ENCODE results near the gene RBMS3.

The RBMS3 gene

DNA sequence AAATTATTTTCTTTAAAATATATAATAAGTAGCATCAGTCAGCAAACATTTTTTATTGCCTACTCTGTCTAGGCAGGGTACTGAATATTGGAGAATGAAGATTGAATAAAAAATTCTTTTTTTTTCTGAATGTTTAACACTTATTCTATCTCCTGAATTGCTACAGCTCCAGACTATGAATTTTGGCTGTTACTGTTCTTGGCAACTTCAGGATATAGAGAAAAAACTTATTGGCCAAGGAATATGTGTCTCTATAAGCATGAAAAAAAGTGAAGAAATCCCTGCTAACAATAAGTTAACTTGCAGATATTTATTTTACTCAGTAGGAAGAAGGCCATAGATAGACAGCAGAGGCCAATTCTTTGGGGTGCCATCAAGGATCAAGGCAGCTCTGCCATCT lies 309.6 kb downstream of the RBMS3 start:
- no peak for DNase-seq

DNA sequence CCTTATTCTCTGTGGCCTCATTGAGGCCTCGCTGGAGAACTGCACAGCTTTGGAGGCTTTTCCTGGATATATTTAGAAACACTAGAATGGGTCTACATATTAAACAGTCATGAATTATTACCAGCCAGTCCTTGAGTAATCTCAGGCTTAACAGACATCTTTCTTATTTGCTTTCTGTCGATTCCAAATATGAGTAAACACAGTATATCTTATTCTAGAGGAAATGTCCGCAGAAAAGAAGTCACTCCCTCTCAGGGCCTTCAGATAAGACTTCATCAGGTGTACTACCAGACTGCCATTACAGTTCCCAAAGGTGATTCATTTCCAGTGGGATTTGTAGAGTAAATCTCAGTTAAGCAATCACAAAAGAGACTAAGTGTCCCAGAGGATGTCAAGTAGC lies 310.7 kb downstream of the RBMS3 start:
- DNase-seq, result no peak

DNA sequence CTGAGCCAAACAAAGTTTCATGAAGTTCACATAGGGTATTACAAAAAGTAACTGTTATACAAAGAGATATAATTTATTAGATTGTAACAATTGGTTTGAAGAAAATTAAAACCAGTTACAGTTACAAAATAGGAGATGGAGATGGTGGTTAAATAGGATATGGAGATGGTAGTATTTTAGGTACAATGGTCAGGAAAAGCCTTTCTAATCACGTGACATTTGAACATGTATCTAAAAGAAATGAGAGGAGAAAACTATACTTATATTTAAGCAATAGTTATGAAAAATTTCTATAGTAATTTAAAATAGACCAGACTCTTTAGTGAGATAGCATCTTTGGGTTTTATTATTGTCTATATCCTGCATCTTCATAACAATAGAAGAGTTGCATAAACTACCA lies 312.9 kb downstream of the RBMS3 start:
- DNase-seq, result no peak

DNA sequence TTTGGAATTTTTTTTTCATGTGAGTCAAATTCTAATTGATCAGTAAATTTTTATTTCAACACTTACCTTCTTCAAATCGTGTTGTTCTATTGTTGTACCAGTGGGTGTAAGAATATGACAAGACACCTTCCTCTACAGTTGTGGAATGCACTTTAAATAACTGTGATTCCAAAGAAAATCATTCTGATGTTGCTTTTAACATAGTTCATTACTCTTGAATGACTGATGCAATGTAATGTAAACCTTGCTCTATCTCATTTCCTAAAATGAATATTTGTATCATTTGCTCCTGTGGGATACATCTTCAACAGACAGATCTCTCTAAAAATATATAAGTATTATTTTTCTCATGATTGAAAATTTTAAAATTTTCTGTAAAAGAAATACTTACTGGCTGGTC lies 313.4 kb downstream of the RBMS3 start:
- DNase-seq, result no peak

- no peak for DNase-seq
Observed at GRCh38 chr3:29597376-29598008, 316.6 kb downstream of the RBMS3 start.

DNA sequence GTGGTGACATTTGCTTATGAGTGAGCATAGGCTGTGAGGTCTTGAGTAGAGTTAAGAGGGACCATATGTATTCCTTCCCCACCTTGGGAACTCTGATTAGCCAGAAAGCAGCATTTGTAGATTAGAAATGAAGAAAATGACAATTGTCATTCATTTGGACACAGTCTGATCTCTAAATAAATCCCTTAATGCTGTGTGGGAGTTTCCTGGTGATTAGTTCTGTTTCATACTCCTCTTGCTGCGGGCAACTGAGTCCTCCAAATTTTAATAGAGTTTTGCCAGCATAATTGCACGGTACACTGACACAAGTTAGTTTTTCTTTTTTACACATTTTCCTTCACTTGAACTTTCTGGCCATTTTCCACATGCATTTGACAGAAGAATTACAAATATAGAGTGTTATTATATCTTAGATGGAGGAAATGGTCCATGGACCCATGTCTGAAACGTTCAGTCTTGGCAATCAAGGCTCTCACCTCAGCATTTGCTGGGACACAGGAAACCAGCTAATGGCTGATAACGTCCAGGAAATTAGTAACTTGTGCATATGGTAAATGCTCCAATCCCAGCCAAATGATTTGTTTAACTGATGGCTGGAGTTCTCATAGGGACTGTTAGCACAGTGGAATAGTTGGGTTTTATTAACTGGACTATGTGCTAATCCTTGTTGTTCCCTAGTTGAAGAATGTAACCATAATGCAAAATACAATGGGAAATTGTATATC lies 321.2 kb downstream of the RBMS3 start:
- DNase-seq, result no peak

GRCh38 chr3:29605845-29606244 lies 325.0 kb downstream of the RBMS3 start:
- no peak for DNase-seq

GRCh38 chr3:29606416-29606815 lies 325.5 kb downstream of the RBMS3 start:
- no peak for DNase-seq

DNA sequence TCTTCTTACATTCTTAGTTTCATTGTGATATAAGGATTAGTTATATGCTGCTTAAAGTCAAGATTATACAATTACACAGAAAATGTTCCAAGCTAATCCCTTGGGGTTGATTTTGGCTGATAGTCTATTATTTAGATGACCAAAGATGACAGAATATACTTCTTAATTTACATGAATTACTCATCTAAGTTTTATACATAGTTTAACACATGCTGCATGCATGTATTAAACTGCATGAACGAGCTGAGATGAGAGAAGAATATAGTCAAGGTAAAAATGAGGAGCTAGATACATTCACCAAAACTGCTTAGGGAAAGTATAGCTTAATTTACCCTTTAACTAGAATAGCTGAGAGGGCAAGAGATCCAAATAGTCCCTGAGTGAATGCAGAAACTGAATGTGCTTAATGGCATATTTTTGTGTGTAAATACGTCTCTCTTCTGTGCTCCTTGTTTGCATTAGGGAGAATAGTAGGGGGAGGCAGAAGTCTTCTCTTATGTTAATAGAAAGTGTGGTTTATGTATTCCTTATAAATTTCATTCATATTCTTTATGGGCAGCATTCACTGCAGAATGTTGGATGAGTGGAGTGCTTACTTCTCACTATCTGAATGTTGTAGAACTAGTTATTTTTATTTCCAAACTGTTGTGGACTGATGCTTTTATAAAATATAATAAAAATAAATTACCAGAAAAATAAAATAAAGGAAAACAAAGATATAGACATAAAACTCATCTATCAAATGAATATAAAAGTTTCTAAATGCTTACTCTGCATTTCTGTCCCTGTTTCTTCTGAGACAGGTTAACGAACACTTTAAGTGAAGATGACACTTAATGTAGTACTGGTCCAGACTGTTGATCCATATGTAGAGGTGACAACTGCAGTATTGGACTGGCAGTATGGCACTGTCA lies 327.8 kb downstream of the RBMS3 start:
- DNase-seq, result no peak

DNA sequence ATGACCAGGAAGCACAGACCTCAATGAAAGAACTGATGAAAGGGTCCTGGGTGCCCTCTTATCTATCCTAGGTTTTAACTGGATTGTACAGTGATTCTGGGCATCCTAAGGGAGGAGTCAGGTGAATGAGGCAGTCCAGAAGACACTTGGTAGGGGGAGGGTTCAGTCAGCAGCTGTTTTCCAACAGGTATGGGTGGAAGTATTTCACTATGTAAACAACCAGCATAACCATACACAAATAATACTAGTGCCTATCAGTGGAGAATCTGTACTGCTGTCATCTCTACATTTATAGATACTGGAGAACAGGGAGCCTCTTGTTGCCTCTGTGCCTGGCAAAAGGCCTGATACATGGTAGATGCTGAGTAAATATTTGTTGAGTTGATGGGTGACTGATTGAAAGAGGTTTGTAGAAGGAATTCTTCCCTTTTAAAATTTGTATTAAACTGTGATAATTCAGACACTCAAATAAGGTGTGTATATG lies 328.5 kb downstream of the RBMS3 start:
- no peak for DNase-seq

GRCh38 chr3:29610781-29611180 lies 329.9 kb downstream of the RBMS3 start:
- no peak for DNase-seq

GRCh38 chr3:29611252-29611651 lies 330.4 kb downstream of the RBMS3 start:
- no peak for DNase-seq

GRCh38 chr3:29612536-29612935 lies 331.7 kb downstream of the RBMS3 start:
- no peak for DNase-seq

- DNase-seq, result no peak
Observed at GRCh38 chr3:29614954-29615353, 334.1 kb downstream of the RBMS3 start.

DNA sequence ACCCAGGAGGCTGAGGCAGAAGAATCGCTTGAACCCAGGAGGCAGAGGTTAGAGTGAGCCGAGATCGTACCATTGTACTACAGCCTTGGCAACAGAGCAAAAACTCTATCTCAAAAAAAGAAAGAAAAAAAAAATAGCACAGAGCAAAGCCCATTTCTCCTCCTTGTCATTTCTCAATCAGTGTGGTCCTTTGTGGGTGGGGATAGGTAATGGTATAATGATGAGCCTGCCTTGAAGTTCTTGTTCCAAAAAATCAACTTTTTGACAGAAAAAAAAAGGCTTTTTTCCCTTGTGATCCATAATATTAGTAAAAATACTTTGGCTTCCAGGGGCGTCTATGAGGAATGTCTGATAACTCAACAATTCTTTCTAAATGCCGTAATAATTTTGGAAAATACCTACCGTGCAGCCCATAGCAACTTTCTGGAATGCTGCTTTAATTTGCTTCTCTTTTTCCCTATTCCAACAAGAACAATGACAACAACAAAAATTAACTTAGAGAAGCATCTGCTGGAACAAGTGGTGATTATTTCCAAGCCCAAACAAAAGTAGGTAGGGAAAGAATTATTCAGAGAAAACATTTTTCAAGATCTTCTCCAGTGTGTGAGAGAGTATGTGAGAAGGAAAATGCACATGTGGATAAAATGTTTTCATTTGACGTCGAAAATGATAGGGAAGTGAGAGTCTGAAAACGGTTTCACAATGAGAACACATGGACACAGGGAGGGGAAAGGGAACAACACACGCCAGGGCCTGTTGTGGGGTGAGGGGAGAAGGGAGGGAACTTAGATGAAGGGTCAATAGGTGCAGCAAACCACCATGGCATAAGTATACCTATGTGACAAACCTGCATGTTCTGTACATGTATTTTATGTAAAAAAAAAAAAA lies 337.8 kb downstream of the RBMS3 start:
- no peak for DNase-seq

DNA sequence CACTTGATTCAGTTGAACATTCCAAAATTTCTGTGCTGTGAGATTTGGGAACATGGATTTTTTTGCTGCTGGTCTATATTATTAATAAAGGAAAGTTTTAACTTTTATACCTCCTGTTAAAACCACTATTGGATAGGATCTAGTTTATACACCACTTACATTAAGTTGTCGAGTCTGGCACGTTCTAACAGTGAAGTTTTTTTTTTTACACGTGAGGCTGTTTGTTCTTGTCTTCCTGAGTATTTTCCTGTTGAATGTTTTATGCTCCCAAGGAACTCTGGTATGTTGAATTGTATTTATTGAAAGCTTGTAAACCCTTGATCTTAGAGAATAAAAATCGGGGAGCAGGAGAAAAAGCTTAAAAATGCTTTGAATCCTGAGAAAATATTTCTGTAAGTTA lies 338.8 kb downstream of the RBMS3 start:
- DNase-seq, result no peak

DNA sequence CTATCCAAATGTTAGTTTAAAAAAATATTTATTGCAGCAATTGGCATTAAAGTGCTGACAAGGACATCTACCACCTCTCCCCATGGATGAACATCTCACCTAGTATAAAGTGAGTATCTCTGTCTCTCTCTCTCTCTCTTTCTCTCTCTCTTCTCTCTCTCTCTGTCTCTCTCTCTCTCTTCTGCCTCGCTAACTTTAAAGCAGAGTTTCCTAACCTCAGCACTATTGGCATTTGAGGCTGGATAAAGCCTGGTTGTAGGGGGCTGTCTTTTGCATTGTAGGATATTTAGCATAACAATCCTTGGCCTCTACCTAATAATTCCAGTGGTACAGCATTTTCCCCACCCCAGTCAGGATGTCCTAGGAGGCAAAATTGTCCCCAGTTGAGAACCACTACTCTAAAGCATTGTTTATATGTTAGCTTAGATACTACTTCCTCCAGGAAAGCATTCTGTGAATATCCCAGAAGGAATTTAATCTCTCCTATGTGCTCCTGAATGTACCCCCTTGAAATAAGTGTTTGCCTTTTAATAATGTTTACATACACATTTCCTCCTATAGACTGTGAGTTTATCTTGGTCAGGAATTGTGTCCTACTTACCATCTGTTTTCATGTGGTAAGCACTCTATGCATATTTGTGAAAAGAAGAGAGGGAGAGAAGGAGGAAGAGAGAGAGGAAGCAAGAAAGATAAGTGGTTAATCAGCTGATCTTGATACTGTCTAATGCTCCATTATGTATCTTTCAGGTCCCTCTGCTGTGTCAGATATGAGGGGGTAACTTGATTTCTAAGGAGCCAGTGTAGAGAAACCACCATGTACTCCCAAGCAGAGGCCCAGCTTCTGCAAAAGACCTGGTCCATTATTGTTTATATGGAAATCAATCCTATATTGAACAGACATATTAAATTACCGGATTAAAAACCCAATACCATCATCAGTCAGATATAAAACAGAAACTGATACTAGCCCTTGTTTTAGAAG lies 346.6 kb downstream of the RBMS3 start:
- DNase-seq, result no peak

GRCh38 chr3:29628795-29629194 lies 347.9 kb downstream of the RBMS3 start:
- DNase-seq, result no peak

GRCh38 chr3:29635888-29636287 lies 355.0 kb downstream of the RBMS3 start:
- no peak for DNase-seq

GRCh38 chr3:29637068-29637467 lies 356.2 kb downstream of the RBMS3 start:
- DNase-seq, result no peak

DNA sequence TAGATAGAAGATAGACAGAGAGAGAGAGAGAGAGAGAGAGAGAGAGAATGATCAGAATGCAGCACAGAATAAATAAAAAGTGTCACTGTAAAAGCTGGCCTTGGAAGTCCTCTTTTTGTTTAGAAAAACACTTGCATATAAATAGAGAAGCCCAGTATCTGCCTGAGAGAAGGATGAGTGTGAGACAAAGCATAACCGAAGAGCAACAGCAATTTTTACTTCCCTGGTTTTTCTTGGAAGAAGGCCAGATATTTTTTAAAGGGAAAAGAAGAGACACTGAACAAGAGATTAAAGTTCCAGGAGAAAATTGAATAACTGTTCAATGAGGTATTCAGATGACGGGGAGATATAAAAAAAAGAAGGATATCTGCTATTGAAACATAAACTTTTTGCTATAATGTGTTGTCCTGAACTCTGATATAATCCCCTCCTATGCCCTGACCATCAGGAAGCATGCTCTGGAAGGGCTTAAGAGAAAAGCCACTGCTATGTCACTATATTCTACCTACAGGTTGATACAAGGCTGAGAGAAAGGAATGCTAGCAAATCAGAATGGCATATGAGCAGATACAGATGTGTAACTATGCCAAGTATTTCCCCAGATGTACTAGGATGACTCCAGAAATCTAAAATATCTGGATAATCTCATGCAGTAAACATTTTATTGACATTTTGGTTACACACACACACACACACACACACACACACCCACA lies 358.9 kb downstream of the RBMS3 start:
- no peak for DNase-seq
